ENCODE measurements around the gene HMGN2. TPM values are rescaled to one million over a fixed set of nuclear protein-coding genes. Genes with fewer than 3 reads are reported as not detected.

The HMGN2 gene
- total RNA-seq, 2 donors from 2014 or later, result 264 to 385 TPM

- no peak for TF ChIP-seq POLR2A (IDR thresholded peaks at IDR 0.05)
- TF ChIP-seq, protein P1, sequence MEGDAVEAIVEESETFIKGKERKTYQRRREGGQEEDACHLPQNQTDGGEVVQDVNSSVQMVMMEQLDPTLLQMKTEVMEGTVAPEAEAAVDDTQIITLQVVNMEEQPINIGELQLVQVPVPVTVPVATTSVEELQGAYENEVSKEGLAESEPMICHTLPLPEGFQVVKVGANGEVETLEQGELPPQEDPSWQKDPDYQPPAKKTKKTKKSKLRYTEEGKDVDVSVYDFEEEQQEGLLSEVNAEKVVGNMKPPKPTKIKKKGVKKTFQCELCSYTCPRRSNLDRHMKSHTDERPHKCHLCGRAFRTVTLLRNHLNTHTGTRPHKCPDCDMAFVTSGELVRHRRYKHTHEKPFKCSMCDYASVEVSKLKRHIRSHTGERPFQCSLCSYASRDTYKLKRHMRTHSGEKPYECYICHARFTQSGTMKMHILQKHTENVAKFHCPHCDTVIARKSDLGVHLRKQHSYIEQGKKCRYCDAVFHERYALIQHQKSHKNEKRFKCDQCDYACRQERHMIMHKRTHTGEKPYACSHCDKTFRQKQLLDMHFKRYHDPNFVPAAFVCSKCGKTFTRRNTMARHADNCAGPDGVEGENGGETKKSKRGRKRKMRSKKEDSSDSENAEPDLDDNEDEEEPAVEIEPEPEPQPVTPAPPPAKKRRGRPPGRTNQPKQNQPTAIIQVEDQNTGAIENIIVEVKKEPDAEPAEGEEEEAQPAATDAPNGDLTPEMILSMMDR (IDR thresholded peaks at IDR 0.05), result no peak
- no peak for TF ChIP-seq POLR2AphosphoS5 (IDR thresholded peaks at IDR 0.05)
- 34% methylated on average over 14 of the region's 14 CpGs for WGBS
- Histone ChIP-seq H3K9me3 (no peaks in the 10 kb centered on the region), H3K4me1 (replicated peaks) (no peaks in the 10 kb centered on the region), H3K36me3 (peaks cover 0 to 1% of the 10 kb centered on the region in 2 donors), H3K27me3 (replicated peaks; ENCODE audit: insufficient read depth) (no peaks in the 10 kb centered on the region), H3K27ac (peak overlapping the region in 1 of 2 donors; percentile 100), H3K4me3 (peak overlapping the region in 1 of 2 donors; percentile 99)
- no peak for DNase-seq (ENCODE audit: low spot score)
- intact Hi-C loops (cut with DNase I), result loop anchor here (5.0 kb wide), 1 partner anchor 39 kb away; the partner anchor contains the start of gene DHDDS
Measured at GRCh38 chr1:26470878-26471497, 1.3 kb upstream of the HMGN2 start.

DNA sequence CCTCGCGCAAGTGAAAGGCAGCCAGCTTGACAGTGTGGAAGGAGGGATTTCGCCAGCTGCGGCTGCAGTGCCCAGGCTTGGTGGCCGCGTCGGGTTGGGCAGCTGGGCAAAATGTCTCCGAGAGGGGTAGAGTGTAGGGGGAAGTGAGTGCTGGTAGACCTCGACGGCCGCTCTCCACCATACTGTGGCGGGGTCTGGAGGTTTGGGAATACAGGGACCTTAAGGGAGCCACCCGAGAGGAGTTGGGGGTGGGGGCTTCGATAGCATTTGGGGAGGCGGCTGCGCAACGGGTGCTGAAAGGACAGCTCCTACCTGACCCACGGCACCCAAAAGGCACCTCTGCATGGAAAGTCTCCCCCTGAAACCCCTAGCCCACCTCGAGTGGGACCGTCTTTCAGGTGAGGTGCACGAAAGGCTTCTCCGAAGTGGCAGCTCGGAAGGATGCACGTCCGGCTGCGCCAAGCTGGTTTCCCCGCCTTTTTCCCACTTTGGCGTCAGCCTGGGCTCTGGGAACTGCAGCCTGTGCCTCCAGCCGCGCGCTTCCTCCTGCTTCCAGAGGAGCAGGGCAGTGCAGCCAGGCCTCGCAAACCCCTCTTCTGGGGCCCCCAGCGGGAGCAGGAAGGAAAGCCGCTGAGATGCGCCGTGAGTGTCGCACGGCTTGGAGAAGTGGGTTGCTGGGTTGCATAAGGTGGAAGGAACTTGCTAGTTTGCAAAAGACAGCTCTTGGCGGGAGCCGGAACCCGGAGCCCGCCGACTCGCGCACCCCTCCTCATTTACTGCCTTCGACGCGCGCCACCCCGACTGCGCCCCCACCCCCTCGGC is 531 bp upstream of the HMGN2 start:
- TF ChIP-seq, protein P1 (IDR thresholded peaks at IDR 0.05), result no peak
- TF ChIP-seq POLR2AphosphoS5 (IDR thresholded peaks at IDR 0.05), result peak; percentile 8
- no peaks in the 10 kb centered on the region for H3K4me1 ChIP-seq (replicated peaks)
- H3K4me3 ChIP-seq, result peak overlapping the region; percentile 99 to 100
- intact Hi-C loops (cut with DNase I), result loop anchor here (5.0 kb wide), 1 partner anchor 39 kb away; the partner anchor contains the start of gene DHDDS
- peak overlapping the region; percentile 100 for H3K27ac ChIP-seq
- under 1% methylated on average over 52 of the region's 52 CpGs for WGBS
- H3K36me3 ChIP-seq, result peaks cover 0 to 5% of the 10 kb centered on the region in 2 donors
- no peaks in the 10 kb centered on the region for H3K27me3 ChIP-seq (replicated peaks; ENCODE audit: insufficient read depth)
- no peaks in the 10 kb centered on the region for H3K9me3 ChIP-seq
- DNase-seq (ENCODE audit: low spot score), result peak; percentile 42

DNA sequence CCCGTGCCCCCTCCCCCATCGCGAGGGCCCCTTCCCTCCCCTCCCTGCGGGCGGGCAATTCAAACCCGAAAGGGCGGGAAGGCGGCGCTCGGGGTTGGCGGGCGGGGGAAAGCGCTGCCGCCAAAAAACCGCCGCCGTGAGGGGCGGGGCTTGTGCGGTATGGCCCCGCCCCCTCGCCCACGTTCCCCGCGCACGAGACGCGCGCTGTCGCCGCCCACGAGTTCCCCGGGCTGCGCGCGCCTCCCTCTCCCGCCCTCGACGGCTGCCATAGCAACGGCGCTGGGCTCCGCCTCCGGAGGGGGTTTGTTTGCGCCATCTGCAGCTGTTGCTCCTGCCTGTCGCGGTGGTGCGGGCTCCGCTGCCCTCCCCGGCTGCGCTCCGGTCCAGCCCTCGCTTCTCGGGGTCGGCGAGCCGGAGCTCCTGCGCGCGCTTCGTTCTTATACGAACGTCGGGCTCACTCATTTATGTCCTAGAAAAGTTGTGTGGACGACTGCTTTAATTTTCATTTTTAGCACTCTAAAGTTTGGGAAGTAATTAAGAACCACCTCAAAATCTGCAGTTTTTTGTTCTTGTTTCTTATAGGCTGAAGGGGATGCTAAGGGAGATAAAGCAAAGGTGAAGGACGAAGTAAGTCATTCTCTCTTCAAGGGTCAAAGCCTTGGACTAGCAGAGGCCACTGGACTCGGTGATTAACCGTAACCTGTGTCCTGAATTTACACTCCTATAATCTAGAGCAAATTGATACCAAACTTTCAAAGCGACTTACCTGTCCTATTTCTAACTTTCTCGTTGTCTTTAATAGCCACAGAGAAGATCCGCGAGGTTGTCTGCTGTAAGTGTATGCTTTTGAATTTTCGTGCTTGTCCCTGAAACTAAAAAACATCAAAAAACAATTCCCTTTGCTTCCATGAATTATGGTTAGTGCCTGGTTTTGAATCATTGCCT is 933 bp downstream of the HMGN2 start:
- intact Hi-C loops (cut with DNase I), result loop anchor here (1.0 to 5.0 kb wide), 2 partner anchors 27 to 41 kb away; partner anchors contain the start of gene DHDDS
- H3K4me3 ChIP-seq, result peak overlapping the region; percentile 99 to 100
- no peaks in the 10 kb centered on the region for H3K27me3 ChIP-seq (replicated peaks; ENCODE audit: insufficient read depth)
- H3K9me3 ChIP-seq, result no peaks in the 10 kb centered on the region
- no peaks in the 10 kb centered on the region for H3K4me1 ChIP-seq (replicated peaks)
- peak; percentile 94 for DNase-seq (ENCODE audit: low spot score)
- peak overlapping the region; percentile 100 for H3K27ac ChIP-seq
- TF ChIP-seq, protein P1 (IDR thresholded peaks at IDR 0.05), result no peak
- peak; percentile 95 for TF ChIP-seq POLR2AphosphoS5 (IDR thresholded peaks at IDR 0.05)
- TF ChIP-seq POLR2A (IDR thresholded peaks at IDR 0.05), result peak; percentile 74
- H3K36me3 ChIP-seq, result peaks cover 5 to 6% of the 10 kb centered on the region in 2 donors
- WGBS, result 3% methylated on average over 53 of the region's 71 CpGs

DNA sequence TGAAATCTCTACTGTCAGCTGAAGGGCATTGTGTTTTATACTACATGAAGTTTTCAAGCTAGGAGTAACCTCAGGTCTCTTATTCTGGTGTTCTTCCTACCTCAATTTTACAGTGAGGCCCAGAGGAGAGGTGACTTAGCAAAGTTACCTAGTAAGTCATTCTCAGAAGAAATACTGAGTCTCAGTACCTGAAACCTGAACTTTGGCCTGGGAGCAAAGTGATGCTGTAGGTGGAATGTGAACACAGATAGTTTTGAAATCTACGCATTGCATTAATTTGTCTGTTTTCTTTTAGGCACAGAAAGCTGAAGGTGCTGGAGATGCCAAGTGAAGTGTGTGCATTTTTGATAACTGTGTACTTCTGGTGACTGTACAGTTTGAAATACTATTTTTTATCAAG is 2.6 kb downstream of the HMGN2 start:
- intact Hi-C loops (cut with DNase I), result loop anchor here (5.0 kb wide), 1 partner anchor 43 kb away; the partner anchor contains the start of gene DHDDS
- peaks cover 5 to 6% of the 10 kb centered on the region in 2 donors for H3K36me3 ChIP-seq
- no peaks in the 10 kb centered on the region for H3K4me1 ChIP-seq (replicated peaks)
- no peak overlapping the region for H3K27ac ChIP-seq
- no peak for DNase-seq (ENCODE audit: low spot score)
- no peak overlapping the region for H3K4me3 ChIP-seq
- no peak for TF ChIP-seq POLR2AphosphoS5 (IDR thresholded peaks at IDR 0.05)
- TF ChIP-seq, protein P1 (IDR thresholded peaks at IDR 0.05), result no peak
- TF ChIP-seq POLR2A (IDR thresholded peaks at IDR 0.05), result no peak
- H3K9me3 ChIP-seq, result no peaks in the 10 kb centered on the region
- WGBS, result 93% methylated on average over 1 of the region's 1 CpG
- H3K27me3 ChIP-seq (replicated peaks; ENCODE audit: insufficient read depth), result no peaks in the 10 kb centered on the region

Data from prostate gland (tissue), 2 donors.